Superior temporal gyrus (tissue), 1 donor: ENCODE measurements around the gene ARHGAP30.
"Not testable (repeated sequence)": the region's sequence is repeated elsewhere in the genome, so short reads cannot be mapped to it uniquely, and the experiment has no call there.

Experiments
- DNase-seq: peaks from one replicate; pipeline ENCODE4 v3.0.0-alpha.2; 2016; ENCODE audit errors: extremely low spot score

Gene ARHGAP30, protein sequence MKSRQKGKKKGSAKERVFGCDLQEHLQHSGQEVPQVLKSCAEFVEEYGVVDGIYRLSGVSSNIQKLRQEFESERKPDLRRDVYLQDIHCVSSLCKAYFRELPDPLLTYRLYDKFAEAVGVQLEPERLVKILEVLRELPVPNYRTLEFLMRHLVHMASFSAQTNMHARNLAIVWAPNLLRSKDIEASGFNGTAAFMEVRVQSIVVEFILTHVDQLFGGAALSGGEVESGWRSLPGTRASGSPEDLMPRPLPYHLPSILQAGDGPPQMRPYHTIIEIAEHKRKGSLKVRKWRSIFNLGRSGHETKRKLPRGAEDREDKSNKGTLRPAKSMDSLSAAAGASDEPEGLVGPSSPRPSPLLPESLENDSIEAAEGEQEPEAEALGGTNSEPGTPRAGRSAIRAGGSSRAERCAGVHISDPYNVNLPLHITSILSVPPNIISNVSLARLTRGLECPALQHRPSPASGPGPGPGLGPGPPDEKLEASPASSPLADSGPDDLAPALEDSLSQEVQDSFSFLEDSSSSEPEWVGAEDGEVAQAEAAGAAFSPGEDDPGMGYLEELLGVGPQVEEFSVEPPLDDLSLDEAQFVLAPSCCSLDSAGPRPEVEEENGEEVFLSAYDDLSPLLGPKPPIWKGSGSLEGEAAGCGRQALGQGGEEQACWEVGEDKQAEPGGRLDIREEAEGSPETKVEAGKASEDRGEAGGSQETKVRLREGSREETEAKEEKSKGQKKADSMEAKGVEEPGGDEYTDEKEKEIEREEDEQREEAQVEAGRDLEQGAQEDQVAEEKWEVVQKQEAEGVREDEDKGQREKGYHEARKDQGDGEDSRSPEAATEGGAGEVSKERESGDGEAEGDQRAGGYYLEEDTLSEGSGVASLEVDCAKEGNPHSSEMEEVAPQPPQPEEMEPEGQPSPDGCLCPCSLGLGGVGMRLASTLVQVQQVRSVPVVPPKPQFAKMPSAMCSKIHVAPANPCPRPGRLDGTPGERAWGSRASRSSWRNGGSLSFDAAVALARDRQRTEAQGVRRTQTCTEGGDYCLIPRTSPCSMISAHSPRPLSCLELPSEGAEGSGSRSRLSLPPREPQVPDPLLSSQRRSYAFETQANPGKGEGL

DNA sequence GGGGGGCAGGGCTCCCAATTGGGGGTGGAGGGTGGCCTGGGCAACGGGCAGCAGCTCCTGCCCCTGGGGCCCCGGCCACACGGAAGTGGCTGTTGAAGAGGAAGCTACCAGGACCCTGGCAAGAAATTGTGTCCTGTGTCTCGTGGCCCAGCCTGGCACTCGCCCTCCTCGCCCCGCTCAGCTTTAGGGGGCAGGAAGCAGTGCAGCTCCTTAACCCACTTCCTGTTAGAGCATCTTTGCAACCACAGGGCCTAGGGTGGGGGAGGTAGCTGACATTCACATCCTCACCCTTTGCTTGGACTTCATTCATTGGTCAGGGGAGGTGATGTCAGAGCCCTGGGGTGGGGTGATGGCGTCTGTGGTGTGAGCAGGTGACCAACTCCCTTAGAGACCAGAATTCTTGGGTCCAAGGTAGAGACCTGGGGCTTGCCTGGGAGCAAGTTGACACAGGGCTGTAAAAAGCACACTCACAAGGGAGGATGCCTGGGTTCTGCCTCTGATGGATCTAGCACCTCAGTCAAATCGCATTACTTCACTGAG, at the start of gene ARHGAP30:
TSS of gene ARHGAP30 (minus strand) at position 161 of the 540 bp plus-strand sequence. CDS start 267 bp downstream, outside the sequence.
- DNase-seq: peak; percentile 10

DNA sequence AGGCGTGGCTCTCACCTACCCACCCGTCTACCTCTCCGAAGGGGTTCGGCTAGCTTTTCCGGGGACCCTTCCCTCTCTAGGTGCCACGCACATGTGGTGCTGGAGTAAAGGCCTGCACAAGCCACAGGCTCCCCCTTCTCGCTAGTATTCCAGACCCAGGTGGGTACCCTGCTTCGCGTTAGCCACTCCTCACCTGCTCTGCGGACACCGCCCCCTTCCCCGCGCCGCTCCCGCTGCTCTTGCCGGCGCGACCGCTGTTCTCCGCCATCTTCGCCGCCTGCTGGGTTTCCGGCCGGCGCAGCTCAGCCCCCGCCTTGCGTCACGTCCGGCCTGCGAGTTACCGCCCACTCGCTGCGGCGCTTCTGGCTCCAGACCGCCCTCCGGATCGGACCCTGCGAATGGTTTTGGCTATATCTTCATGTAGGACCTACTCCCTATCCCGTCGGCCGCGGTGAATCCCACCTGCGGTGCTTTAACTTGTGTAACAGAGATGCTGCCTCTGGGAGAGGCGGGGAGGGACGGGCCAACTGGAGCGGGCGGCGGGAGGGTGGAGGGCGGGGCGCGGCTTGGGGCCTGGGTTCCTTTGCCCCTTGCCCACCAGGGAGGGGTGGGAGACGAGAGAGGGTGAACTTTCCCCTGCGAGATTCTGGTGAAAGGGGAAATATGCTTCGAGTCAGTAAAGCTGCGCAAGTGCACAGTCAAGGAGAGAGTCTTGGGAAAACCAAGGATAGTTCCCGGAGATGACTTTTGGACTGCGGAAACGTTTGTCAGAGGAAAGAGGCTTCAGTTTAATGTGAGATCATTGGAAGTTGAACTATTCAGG, 48.3 kb upstream of the ARHGAP30 start, which contains the start of the genes NIT1 and PFDN2:
TSS of gene NIT1 (plus strand) at position 347 of the 823 bp plus-strand sequence. CDS start at position 419, 72 bp downstream.
TSS of gene PFDN2 (minus strand) at position 279 of the 823 bp plus-strand sequence. CDS start at position 268, 11 bp downstream.
- DNase-seq: peak; percentile 89

DNA sequence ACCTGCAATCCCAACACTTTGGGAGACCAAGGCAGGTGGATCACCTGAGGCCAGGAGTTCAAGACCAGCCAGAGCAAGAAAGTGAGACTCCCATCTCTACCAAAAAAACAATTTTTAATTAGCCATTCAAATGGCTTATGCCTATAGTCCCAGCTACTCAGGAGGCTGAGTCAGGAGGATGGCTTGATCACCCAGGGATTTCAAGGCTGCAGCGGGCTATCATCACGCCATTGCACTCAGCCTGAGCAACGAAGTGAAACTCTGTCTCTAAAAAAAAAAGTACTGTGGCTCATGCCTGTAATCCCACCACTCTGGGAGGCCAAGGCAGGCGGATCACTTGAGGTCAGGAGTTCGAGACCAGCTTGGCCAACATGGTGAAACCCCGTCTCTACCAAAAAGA, 46.3 kb upstream of the ARHGAP30 start:
- DNase-seq: not testable (repeated sequence)

DNA sequence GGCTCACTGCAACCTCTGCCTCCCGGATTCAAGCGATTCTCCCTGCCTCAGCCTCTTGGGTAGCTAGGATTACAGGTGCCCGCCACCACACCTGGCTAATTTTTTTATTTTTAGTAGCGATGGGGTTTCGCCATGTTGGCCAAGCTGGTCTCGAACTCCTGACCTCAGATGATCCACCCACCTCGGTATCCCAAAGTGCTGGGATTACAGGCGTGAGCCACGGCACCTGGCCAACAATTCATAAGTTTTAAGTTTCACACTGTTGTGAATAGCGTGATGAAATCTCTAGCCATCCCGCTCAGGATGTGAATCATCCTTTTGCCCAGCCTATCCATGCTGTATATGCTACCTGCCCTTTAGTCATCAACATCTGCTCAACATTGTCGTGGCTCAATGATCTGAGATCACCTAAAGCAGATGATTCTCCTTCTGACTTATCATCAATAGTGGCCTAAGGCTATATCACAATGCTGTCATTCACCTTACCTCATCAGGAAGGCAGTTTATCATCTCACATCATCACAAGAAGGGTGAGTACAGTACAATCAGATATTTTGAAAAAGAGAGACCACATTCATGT, 45.5 kb upstream of the ARHGAP30 start:
- DNase-seq: no peak

DNA sequence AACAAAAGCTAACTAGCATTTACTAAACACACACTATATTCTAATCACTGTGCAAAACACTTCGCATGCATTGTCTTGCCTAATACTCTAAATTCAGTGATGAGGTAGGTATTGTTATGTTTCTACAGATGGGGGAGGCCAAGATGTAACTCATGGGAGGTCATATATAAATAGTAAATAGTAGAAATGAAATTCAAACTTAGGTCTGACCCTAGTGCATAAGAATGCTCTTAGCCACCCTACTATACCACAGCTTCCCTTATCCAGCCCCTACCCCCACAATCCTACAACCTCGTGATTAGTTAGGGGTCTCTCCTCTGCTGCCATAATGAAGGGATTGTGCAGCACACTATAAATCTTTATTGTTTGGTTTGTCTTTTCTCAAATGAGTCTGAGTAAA, 44.9 kb upstream of the ARHGAP30 start:
- no peak for DNase-seq

DNA sequence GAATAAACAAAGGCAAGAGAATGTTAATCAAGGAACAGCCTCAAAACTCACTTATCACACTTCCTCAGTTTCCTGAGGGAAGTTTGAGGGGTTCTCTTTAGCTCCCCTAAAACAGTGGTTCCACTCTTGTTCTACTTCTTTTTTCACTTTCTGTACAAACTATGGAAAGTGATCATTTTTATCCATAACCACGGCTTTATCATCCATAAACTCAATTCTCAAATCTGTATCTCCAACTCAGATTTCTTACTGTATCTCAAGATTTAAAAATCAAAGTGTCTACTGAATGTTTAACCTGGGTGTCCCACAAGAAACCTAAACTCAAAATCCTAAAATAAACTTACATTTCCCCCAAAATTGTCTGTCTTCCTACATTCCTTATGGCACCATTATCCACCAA, 44.2 kb upstream of the ARHGAP30 start:
- no peak for DNase-seq

DNA sequence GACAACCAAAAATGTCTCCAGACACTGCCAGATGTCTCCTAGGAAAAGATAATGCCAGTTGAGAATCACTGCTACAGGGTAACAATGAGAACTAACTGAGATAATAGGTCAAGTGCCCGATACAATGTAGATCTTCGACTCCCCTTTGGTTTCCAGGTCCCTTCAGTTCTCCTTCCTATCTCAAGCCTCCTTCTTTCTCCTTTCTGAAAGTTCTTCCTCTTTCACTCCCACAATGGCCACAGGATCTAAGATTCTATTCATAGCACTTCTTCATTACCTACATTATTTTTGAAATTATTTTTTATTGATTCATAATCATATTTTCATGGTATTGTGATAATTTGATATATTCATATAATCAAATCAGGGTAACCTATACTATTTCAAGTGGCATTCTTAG, 41.8 kb upstream of the ARHGAP30 start:
- no peak for DNase-seq

DNA sequence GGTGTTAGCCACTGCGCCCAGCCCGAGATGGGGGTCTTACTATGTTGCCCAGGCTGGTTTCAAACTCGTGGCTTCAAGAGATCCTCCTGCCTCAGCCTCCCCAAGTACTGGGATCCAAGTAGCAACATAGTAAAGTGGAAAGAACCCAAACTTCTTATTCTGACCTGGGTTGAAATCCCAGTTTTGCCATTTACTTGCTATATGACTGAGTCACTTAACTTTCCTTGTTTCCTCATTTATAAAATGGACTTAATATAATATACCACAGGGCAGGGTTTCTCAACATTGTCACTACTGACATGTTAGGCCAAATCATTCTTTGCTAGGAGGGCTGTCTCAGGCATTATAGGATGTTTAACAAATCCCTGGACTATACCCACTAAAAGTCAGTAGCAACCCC, 41.4 kb upstream of the ARHGAP30 start:
- DNase-seq: no peak

DNA sequence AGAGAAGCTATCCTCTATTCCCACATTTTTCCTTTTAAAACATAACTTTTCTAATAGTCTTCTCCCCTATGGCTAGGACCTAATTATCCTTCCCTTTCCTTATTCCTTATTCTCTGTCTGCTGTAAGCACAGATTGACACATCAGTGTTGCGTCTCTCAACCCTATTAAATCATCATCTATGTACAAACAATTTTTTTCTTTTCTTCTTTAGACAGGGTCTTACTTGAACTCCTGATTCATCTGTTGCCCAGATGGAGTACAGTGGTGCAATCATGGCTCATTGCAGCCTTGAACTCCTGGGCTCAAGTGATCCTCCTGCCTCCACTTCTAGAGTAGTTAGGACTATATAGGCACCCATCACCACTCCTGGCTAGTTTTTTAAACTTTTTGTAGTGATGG, 36.7 kb upstream of the ARHGAP30 start:
- no peak for DNase-seq

DNA sequence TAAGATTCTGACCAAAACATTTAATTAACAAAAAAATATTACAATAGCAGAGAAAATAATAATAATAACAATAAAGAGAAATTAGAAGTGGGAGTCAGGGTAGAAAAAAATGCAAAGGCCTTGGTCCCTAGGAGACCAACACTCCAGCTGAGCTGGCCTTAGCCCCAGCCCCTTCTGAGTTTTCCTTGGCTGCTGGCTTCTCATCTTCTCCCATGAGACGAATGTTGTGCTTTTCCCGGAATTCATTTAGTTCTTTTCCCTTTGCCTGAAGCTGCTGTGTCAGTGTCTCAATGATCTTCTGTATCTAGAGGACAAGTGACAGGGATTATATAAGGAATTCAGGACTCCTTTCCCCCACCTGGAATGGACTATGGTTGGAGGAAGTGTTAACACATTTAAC, 30.9 kb upstream of the ARHGAP30 start:
- no peak for DNase-seq

DNA sequence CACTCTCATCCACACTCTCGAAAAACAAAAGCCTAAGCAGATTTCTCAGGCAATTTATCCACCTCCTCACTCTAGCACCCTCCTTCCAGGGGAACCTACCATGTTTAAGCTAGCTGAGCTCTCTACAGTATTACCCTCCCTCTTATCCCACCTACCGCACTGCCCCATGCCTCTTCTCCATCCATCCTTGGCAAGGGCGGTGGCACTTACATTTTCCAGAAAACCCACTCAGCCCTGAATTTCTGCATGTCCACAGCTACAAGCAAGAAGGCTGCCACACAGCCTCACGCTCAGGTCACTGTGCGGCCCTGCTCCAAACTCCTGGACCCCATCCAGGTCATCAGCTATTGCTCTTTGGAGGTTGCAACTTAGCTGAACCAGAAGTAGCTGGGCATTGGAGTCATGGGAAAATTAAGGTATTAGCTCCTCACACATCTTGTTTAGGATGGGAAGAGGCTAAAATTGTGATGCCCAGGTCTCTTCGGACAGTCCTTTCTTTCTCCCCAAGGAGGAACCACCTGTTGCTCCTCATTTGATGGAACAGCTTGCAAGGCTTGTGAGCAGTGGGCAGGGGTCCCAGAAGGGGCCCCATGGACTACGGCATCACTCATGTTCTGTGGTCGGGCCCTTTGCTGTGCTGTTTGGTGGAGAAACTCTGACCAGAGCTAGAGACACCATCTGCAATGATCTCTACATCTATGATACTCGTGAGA, 29.6 kb upstream of the ARHGAP30 start:
- DNase-seq: no peak

DNA sequence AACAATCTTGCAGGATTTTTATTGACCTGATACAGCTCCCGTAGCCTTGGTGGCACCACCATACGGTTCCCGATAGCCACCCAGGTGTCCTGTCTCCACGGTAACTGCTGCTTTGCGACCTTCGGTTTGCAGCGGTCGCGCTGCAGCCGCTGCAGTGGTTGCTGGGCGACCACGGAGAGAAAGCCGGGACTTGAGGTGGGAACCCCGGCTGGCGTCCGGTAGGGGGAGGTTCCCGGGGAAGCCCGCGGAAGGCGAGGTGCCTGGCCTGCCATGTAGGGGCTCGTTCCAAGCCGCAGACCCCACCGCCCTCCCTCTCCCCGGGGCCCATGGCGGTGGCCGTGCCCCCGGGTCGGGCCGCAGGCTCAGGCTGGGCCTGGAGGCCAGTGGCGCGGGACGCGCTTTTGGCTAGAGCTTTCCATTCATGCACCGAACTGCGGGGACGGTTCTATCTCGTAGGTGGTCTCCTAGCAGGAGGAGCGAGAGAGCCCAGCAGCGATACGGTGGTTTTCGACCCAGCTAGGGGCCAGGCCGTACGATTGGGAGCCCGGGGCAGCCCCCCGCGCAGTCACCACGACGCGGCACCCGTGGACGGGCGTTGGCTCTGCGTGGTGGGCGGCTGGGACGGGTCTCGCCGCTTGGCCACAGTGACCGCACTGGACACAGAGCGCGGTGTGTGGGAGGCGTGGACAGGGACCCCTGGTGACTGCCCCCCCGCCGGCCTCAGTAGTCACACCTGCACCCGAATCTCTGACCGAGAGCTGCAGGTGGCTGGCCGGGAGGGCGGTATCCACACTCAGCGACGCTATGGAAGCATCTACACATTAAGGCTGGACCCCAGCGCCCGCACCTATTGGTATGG, 28.7 kb upstream of the ARHGAP30 start, which contains the start of gene KLHDC9:
TSS of gene KLHDC9 (plus strand) at position 152 of the 859 bp plus-strand sequence. CDS start at position 327, 175 bp downstream.
- DNase-seq: peak; percentile 76

DNA sequence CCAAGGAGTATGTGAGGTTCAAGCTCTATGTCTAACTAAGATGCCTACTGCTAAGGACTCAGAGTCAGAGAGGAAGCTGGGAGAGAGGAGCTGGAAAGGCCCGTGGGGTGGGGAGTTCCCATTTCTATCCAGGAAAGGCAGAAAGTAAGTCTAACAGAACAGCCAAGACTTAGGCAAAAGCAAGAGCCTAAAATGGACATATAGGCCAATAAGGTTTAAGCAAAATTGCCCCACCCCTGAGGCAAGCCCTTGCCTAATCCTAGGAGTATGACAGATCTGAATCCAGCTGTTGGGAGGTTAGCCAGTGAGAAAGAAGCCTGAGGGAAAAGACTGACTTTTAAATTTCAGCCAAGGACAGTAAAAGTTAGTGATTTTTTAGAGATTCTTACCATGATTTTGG, 26.8 kb upstream of the ARHGAP30 start:
- DNase-seq: no peak

DNA sequence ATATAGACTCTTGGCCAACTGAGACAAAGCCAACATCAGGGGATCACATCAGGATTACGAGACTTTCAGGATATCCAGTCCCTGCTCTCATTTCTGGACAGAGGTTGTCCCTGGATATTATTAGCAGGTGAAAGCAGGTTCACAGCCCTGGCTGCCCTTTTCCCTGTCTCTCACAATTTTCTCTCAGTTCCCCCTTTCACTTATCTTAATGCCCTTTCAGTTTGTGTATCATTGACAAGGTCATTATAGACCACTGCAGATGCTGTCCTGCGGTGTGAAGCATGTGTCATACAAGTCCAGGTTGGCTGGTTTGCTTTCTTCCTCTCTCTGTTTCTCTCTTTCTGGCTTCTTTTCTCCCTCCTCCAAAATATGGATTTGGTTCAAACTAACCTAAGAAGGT, 26.3 kb upstream of the ARHGAP30 start:
- no peak for DNase-seq

DNA sequence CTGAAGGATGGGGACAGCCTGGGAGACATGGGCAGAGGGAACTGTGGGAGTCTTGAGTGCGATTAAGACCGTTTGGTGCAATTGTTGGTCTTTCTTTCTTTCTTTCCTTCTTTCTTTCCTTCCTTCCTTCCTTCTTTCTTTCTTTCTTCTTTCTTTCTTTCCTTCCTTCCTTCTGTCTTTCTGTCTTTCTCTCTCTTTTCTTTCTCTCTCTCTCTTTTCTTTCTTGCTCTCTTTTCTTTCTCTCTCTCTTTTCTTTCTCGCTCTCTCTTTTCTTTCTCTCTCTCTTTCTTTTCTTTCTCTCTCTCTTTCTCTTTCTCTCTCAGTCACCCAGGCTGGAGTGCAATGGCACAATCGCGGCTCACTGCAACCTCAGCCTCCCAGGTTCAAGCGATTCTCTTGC, 25.5 kb upstream of the ARHGAP30 start:
- no peak for DNase-seq

DNA sequence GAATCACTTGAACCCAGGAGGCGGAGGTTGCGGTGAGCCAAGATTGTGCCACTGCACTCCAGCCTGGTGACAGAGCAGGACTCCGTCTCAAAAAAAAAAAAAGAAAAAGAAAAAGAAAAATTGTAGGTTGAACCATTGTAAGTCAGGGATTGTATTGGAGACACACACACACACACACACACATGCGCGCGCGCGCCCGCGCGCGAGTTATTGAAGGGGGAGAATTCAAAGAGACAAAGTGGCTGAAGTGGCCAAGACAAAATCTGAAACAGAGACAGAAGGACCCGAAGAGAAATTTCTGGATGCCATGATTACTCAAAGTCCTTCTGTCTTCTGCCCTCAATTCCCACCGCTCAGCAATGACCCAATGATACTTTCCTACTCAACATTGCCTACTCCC, 24.8 kb upstream of the ARHGAP30 start:
- no peak for DNase-seq

DNA sequence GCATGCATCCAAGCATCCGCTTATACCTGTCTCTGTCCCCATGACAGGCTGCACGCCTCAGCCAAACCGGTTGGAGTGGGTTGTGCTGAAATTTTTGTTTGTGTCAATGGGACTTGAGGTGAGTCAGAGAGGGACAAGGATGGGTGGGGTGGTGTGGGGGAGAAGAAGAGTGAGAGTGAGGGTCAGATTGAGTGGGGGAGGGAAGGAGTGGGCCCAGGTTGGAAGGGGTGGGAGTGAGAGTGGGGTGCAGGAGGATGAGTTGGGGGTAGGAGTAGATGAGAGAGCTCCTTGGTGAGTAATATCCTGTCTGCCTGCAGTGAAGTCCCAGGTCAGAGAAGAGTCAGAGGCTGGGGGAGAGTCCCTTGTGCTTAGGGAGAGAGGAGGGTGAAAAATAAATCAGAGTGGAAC, 22.9 kb upstream of the ARHGAP30 start:
- DNase-seq: no peak

DNA sequence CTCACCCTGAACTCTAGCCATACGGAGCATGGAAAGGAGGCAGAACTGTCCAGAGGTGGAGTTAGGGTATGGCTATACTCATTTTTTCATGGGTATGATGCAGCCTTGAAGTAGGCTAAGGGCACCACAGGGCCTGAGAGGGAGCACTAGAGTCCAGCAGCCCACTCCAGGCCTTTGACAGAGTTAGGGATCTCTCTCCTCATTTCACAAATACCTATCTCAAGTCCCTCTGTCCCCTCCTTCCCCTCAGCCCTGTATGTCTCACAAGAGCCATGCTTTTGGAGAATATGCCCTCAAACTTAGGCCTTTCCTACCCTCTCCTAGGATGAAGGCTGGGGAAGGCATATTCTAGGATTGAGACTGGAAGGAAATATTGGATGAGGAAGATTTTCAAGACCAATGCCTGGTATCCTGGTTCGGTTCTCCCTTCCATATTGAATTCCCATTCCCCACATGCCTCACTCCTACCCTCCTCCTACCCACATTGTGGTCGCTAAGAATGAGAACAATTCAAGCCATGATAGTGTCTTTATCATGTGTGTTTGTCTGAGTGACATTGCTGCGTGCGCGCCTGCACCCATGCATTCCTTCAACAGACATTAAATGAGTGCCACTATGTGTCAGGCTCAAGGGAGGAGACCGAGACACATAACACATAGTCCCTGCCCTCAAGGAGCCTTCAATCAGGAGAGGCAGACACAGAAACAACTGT, 22.3 kb upstream of the ARHGAP30 start:
- DNase-seq: no peak
